NT2/D1 (cell line): ENCODE data around the gene CTBP2.

Experiments used
- DNase-seq: peaks from one replicate; pipeline ENCODE4 v3.0.0-alpha.2; 2011; ENCODE audit warnings: low read depth, low spot score
- H3K27me3 ChIP-seq: 2 replicates; pipeline ENCODE4 v1.6.0; 2011; ENCODE audit warnings: mild to moderate bottlenecking; ENCODE audit not compliant: insufficient read length, insufficient read depth
- H3K36me3 ChIP-seq: 2 replicates; pipeline ENCODE4 v1.6.1; 2011; ENCODE audit warnings: mild to moderate bottlenecking, low read length, mixed read lengths; ENCODE audit not compliant: insufficient read depth, insufficient read length
- H3K4me1 ChIP-seq: 2 replicates; pipeline ENCODE4 v1.5.1; 2011; ENCODE audit not compliant: insufficient read depth, insufficient read length
- H3K4me3 ChIP-seq: 2 replicates; pipeline ENCODE4 v1.5.1; 2011; ENCODE audit warnings: low read depth; ENCODE audit not compliant: insufficient read length
- H3K9ac ChIP-seq: 2 replicates; pipeline ENCODE4 v1.6.0; 2011; ENCODE audit warnings: low read depth; ENCODE audit not compliant: insufficient read length
- H3K9me3 ChIP-seq: 2 replicates; pipeline ENCODE4 v1.5.1; 2011; ENCODE audit warnings: mild to moderate bottlenecking, low read length; ENCODE audit not compliant: insufficient read depth
- SUZ12 ChIP-seq: IDR thresholded peaks from 2 replicates; pipeline ENCODE4 v1.6.1; 2011; ENCODE audit not compliant: insufficient read length, insufficient read depth; ENCODE audit errors: extremely low read depth
- YY1 ChIP-seq: IDR thresholded peaks from 2 replicates; pipeline ENCODE4 v1.6.1; 2011; ENCODE audit not compliant: insufficient read length, insufficient read depth
- ZNF274 ChIP-seq: IDR thresholded peaks from 2 replicates; pipeline ENCODE4 v1.6.1; 2011; ENCODE audit warnings: mild to moderate bottlenecking, low read depth, low read length

Gene CTBP2

GRCh38 chr10:125016611-125017202, 143.7 kb downstream of the CTBP2 start:
- Histone ChIP-seq H3K27me3 (no peaks in the 10 kb centered on the region), H3K36me3 (peaks cover 52% of the 10 kb centered on the region)
- no peak for DNase-seq

GRCh38 chr10:125016123-125016522, 144.2 kb downstream of the CTBP2 start:
- TF ChIP-seq YY1 (no peak), ZNF274 (no peak), SUZ12 (no peak)

More at GRCh38 chr10:125016611-125017202, 143.7 kb downstream of the CTBP2 start:
- Histone ChIP-seq H3K4me1 (peaks cover 3% of the 10 kb centered on the region), H3K9me3 (peaks cover 23% of the 10 kb centered on the region; the same call in 1 of the 2 replicates), H3K4me3 (no peak overlapping the region), H3K9ac (no peak overlapping the region)
- TF ChIP-seq SUZ12 (no peak), YY1 (no peak), ZNF274 (no peak)

GRCh38 chr10:125015356-125015944, 144.9 kb downstream of the CTBP2 start:
- H3K4me1 ChIP-seq: peaks cover 3% of the 10 kb centered on the region
- H3K9me3 ChIP-seq: peaks cover 15% of the 10 kb centered on the region; the same call in 1 of the 2 replicates
- H3K36me3 ChIP-seq: peaks cover 45% of the 10 kb centered on the region
- H3K9ac ChIP-seq: no peak overlapping the region
- H3K27me3 ChIP-seq: no peaks in the 10 kb centered on the region
- DNase-seq: no peak
- no peak overlapping the region for H3K4me3 ChIP-seq
- no peak for TF ChIP-seq ZNF274
- no peak for TF ChIP-seq YY1
- no peak for TF ChIP-seq SUZ12

More at GRCh38 chr10:125016123-125016522, 144.2 kb downstream of the CTBP2 start:
- Histone ChIP-seq H3K9me3 (peaks cover 22% of the 10 kb centered on the region; the same call in 1 of the 2 replicates), H3K36me3 (peaks cover 51% of the 10 kb centered on the region), H3K4me1 (peaks cover 3% of the 10 kb centered on the region), H3K4me3 (no peak overlapping the region), H3K9ac (no peak overlapping the region), H3K27me3 (no peaks in the 10 kb centered on the region)
- no peak for DNase-seq

GRCh38 chr10:125014836-125015355, 145.5 kb downstream of the CTBP2 start:
- TF ChIP-seq YY1 (no peak), ZNF274 (no peak), SUZ12 (no peak)
- peaks cover 10% of the 10 kb centered on the region; the same call in 1 of the 2 replicates for H3K9me3 ChIP-seq
- no peak overlapping the region for H3K4me3 ChIP-seq
- H3K27me3 ChIP-seq: no peaks in the 10 kb centered on the region
- DNase-seq: no peak
- H3K9ac ChIP-seq: no peak overlapping the region
- H3K36me3 ChIP-seq: peaks cover 42% of the 10 kb centered on the region
- peaks cover 4% of the 10 kb centered on the region for H3K4me1 ChIP-seq

GRCh38 chr10:125014086-125014830, 146.1 kb downstream of the CTBP2 start:
- TF ChIP-seq ZNF274 (no peak), YY1 (no peak), SUZ12 (no peak)
- no peak overlapping the region for H3K9ac ChIP-seq
- no peak for DNase-seq
- no peak overlapping the region for H3K4me3 ChIP-seq
- peaks cover 3% of the 10 kb centered on the region; the same call in 1 of the 2 replicates for H3K9me3 ChIP-seq
- H3K27me3 ChIP-seq: no peaks in the 10 kb centered on the region
- H3K36me3 ChIP-seq: peaks cover 38% of the 10 kb centered on the region
- peaks cover 9% of the 10 kb centered on the region for H3K4me1 ChIP-seq

GRCh38 chr10:125013529-125013872, 146.9 kb downstream of the CTBP2 start:
- DNase-seq: no peak
- H3K27me3 ChIP-seq: no peaks in the 10 kb centered on the region
- H3K4me3 ChIP-seq: no peak overlapping the region
- no peaks in the 10 kb centered on the region for H3K9me3 ChIP-seq
- TF ChIP-seq ZNF274 (no peak), YY1 (no peak), SUZ12 (no peak)
- H3K9ac ChIP-seq: no peak overlapping the region
- peaks cover 10% of the 10 kb centered on the region for H3K4me1 ChIP-seq
- H3K36me3 ChIP-seq: peaks cover 39% of the 10 kb centered on the region
